TTC549 (cell line): ENCODE data around the gene B4GALT5.

ENCODE experiments used
- FAIRE-seq: peaks from 2 replicates; lab custom pipeline; 2012; peaks lifted over from hg19 to GRCh38; lab: Jason Lieb, UNC

Gene B4GALT5

DNA sequence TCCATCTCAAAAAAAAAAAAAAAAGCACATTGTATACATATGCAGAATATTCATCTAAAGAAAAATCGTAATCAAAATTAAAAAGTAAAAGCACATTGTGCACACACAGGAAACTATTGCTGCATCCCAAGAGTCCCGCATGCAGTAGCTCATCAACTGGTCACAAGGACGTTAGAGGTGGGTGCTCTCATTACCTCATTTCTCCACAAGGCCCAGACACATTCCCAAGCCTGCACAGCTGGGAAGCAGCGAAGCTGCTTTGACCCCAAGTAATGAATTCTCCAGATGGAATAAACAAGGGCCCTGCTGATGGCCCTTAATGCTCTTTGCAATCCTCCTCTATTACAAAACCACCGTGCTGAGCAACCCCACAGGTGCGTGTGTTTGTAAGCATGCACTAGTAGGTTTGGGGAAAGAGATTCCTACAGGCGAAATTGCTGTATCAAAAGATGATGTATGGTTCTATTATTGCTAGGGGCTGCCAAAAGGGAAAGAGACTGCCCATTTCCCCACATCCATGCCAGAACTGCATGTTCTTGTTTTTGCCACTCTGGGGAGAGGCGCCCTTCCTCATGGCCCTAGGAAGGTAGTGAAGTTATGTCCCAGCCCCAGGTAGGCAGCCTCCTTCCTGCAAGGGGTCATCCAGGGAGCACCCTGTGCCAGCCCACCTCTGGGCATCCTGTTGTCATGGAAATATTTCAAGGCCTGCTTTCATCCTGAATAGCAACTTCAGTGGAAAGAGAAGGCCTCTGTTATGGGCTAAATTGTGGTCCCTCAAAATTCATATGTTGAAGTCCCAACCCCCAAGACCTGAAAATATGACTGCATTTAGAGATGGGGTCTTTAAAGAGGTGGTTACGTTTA is 111.1 kb downstream of the B4GALT5 start:
- no peak for FAIRE-seq

DNA sequence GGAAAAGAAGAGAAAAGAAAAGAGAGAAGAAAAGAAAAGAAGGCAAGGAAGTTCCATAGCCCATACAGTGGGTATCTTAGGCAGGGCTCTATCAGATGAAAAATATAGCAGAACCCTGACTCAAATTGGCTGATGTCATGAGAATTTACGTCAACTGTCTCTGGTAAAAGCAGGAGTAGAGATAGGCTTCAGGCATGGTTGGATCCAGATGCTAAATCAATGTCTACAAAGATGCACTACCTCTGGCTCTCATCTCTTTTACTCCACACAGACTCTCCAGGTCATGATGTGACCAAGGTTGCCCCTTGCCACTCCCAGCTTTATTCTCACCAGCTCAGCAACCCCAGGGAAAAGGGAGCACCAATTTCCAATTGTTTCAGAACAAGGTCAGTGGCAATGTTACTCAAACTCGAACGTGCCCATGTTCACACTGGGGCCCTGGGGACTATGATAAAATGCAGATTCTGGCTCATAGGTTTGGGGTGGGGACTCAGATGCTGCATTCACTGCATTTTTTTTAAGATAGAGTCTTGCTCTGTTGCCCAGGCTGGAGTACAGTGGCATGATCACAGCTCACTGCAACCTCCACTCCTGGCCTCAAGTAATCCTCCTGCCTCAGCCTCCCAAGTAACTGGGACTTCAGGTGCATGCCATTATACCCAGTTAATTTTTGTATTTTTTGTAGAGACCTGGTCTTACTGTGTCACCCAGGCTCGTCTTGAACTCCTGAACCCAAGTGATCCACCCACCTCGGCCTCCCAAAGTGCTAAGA is 112.3 kb downstream of the B4GALT5 start:
- FAIRE-seq, result no peak

DNA sequence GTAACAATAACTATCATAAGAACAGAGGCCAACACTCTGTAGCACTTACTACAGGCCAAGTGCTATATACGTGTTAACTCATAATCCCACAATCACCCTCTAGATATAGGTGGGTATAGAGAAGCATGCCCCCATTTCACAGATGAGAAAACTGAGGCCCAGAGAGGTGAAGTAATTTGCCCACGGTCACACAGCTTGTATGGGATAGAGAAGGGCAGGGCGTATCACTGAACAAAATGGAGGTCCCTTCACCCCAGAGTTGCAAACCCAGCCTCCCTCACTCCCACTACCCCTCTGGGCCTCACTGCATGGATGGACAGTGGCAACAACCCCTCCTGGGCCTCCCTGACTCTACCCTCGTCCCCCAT is 113.9 kb downstream of the B4GALT5 start:
- no peak for FAIRE-seq

DNA sequence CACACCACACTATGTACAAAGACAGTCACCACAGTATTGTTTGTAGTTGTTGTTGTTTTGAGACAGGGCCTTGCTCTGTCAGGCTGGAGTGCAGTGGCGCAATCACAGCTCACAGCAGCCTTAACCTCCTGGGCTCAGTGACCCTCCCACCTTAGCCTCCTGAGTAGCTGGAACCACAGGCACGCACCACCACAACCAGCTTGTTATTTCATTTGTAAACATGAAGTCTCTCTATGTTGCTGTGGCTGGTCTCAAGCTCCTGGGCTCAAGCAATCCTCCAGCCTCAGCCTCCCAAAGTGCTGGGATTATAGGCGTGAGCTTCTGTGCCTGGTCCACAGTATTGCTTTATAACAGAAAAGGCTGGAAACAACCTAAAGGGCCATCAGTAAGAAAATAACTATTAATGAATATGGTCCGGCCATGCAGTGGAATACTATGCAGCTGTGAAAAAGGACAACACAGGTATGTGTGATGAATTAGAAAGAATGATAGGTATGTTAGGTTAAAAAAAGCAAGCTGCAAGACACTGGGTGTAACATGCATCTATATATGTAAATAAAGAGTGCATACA is 115.8 kb downstream of the B4GALT5 start:
- FAIRE-seq, result no peak

DNA sequence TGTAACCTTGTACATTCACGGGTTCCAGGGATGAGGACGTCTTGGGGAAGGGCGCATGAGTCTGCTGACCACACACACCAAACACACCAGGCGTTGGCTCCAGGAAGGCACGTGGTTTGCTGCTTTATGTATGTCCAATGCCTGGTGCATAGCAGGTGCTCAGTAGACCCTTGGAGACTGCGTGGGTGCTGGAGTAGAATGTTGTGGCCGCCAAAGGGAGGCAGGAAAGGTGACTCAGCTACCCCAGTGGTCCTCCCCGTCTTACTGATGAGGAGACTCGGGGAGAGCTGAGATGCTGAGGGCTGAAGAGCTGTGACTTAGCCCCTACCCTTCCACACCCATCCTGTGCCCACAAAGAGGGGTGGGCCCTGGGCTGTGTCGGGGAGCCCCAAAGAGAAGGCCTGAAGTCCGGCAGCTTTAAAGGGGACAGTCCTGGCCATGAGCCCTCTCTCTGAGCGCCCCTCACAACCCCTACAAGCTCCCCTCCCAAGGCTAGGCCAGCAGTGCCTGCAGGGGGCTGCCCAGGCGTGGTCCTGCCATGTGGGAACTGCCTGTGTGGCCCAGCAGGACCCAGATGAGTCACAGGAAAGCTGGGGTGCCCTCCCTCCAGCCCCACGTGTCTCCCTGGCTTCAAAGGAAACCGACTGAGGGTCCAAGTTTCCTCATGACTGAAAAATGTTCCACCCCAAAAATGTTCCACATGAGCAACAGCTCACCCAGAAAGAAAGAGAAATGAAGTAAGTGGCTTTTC is 117.7 kb downstream of the B4GALT5 start:
- no peak for FAIRE-seq

DNA sequence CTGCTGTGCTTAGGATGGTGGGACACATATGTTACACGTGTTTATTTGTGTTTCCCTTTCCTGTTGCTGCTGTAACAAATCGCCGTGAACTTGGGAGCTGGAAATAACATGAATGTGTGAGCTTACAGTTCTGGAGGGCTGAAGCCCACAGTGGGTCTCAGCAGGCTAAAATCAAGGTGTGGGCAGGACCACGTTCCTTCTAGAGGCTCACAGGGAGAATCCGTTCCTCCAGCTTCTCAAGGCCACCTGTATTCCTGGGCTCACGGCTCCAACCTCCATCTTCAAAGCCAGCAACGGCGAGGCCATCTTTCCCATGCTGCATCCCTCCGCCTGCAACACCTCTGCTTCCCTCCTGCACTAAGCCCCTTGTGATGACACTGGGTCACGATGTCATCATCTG is 118.3 kb downstream of the B4GALT5 start:
- FAIRE-seq, result no peak

DNA sequence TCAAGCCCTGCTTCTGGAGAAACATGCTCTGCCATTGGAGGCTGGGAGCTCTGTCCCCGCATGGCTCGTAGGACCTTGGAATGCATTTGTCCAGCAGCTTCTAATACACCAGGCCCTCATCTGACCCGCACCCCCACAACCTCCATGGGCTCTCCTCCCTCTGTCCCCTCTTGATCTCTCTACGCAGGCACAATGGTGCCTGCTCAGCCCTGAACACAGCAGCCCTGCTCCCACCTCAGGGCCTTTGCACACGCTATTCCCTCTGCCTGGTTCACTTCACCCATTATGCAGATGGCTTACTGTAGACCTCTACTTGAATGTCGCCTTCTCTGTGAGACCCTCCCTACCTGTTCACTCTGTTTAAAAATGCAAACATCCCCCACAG is 118.8 kb downstream of the B4GALT5 start:
- no peak for FAIRE-seq

DNA sequence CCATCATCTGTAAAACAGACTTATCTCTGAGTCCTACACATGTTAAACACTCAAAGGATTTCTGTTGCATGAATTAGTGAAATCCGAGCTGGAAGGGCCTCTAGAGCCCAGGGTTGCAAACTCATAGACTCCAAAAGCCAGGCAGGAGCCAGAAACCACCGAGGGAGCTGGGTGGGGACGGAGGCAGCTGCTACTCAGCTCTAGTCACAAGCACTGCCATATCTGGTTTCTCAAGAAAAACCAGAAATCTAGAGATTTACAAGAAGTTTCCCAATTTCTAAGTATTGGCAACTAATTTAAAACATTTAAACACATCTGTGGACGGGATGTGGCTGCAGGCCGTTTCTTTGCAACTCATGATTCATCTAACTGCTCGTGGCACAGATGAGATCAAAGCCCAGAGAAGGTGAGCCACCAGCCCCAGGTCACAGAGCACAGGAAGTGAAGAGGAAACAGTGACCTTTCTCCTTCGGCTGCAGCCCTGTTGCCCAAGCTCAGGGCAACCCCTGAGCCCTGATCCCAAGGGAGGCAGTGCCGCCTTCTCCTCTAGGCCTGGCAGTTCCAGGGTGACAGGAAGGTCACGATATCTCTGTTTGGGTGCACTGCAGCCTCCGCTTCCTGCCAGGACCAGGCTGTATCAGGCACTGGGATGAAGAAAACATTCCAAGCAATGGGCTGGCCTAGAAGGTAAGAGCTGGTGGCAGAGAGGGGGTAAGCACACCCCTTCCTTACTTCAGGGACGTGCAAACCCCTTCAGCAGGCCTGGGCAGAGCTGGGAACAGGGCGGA is 119.3 kb downstream of the B4GALT5 start:
- no peak for FAIRE-seq

DNA sequence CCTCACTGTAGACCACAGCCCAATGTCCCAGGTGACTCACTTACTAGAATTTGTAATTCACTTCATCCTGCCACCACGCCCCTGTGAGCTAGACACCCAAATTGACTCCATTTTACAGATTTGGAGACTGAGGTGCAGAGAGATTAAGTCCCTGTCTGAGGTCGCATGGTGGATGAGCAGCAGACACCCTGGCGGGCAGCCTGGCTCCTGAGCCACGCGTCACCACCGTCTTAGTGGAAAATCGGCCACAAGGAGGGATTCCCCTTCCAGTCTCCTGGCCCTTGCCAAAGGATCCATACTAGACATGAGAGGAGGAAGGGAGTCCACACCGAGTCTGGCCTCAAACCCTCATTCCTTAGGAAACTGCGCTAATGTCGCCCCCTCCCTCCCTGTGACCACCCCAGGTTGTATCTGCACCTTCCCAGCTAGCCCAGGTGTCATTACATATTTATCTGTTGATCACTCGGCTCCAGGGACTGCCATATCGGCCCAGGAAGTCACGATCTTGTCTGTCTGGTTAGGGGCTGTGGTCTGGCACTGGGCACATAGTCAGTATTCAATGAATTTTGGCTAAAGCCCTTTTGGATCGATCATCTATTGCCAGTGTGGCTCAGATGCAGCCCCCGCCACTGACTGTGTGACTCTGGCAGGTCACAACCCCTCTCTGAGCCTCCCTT is 120.1 kb downstream of the B4GALT5 start:
- FAIRE-seq, result no peak

DNA sequence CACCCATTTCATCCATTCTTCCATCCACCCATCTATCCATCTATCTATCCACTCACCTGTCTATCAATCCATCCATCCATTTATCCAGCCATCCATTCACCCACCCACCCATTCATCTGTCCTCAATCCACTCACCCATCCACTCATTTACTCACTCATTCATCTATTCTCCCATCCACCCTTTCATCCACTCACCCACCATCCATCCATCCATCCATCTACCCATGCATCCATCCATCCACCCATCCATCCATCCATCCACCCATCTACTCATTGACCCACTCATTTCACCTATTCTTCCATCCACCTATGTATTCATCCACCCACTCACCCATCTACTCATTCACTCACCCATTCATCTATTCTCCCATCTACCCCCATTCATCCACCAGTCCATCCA is 121.6 kb downstream of the B4GALT5 start:
- FAIRE-seq, result no peak

DNA sequence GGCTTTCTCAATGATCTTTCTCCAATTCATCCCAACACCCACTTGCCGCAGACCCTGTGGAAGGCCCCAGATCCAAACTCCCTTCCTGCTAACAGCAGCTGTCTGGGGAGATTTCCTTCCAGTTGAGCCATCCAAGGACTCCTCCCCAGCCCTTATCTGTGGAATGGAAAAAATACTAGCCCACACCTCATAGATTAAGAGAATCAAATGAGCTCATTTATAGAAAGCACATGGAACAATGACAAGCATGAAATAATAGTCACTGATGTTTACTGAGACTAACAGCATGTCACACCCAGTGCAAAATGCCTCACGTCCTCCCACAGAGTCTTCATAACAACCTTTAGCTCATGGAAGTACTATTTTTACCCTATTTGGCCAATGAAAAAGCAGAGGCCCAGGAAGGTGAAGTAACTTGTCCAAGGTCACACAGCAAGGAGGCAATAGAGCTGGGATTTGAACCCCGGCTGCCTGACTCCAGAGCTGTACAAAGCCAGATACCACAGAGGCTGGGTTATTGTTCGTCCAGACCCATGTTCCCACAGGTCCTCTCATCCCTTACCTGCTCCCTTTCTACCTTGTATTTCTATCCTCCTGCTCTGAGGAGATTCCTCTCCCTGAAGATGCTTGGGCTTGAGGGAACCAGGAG is 122.3 kb downstream of the B4GALT5 start:
- FAIRE-seq, result no peak

DNA sequence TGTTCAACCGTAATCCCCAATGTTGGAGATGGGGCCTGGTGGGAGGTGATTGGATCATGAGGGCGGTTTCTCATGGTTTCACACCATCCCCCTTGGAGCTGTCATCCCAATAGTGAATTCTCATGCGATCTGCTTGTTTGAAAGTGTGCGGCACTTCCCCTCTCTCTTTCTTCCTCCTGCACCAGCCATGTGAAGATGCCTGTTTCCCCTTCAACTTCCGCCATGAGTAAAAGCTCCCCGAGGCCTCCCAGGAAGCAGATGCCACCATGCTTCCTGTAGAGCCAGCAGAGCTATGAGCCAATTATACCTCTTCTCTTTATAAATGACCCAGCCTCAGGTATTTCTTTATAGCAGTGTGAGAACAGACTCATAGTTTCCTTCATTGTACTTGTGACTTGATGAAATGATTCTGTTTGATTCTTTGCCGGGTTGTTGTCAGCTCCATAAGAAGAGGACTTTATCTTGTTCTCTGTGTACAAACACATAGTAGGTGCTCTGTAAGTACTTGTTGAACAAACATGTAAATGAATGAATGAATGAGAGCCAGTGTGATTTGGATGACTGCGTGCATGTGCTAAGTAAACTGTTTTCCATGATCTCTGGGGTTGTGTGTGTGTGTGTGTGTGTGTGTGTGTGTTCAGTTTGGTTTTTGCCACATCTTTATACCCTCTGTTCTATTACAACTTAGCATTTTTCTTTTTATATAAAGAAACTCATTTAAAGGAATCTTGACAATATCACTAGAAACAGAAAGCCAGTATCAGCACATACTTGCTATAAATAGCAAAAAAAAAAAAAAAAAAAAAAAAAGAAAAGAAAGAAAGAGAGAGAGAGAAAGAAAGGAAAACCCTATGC is 123.3 kb downstream of the B4GALT5 start:
- no peak for FAIRE-seq

DNA sequence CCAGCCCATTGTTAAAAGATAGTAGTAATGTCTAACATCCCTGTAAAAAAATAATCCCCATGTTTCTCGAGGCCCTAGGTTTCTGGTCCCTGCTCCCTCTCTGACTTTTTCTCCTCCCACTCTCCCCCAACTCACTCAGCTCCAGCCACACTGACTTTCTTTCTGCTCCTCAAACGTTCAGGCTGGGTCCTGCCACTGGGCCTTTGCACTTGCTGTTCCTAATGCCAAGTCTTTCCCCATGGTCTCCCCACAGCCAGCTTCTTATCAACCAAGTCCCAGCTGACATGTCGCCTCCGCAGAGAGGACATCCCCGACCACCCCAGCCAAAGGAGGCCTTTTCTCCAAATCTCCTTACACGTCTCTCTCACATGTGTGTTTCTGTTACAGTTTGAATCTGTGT is 123.9 kb downstream of the B4GALT5 start:
- no peak for FAIRE-seq

DNA sequence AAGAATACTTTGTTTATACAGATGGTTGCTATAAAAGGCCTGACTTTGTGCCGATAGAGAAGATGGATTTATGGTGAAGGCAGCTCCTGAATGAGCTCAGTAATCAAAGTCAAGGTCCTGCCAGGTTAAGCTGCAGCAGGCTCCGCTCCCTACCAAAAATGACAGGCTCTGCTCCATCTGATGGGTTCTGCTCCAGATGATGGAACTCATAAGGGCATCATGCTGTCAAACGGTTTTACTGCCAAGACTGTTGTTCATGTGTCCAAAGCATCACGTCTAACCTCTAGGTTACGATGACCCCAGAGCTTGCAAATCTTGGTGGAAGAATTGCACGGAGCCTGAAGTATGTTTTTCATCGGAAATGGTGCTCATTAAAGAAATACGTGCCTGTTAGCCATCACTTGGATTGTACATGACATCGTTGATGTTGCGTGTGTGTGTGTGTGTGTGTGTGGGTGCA is 126.5 kb downstream of the B4GALT5 start:
- FAIRE-seq, result no peak

DNA sequence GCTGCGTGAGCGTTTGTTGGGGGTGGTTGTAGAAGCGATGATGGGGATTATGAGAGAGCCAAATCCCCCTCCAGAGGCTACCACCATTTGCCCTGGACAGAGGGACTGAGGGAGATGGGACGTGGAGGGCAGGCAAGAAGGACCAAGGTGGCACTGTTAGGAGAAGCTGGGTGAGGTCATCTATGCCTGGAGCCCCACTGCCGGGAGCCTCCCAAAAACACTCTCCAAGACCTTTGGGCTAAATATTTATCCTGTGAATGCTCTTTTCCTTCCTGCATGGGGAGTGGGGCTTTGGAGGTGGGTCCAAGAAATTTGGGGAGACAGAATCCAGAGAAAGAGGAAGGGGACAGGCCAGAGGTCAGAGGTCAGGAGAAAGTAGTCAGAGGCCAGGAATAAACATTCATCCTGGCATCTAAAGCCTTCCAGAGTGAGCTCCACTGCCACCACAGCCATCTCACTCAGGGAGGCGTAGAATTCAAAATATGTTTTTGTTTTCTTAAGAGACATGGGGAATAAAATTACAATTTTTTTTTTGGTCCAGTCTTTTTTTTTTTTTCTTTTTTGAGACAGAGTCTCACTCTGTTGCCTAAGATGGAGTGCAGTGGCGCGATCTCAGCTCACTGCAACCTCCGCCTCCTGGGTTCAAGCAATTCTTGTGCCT is 128.0 kb downstream of the B4GALT5 start:
- no peak for FAIRE-seq

DNA sequence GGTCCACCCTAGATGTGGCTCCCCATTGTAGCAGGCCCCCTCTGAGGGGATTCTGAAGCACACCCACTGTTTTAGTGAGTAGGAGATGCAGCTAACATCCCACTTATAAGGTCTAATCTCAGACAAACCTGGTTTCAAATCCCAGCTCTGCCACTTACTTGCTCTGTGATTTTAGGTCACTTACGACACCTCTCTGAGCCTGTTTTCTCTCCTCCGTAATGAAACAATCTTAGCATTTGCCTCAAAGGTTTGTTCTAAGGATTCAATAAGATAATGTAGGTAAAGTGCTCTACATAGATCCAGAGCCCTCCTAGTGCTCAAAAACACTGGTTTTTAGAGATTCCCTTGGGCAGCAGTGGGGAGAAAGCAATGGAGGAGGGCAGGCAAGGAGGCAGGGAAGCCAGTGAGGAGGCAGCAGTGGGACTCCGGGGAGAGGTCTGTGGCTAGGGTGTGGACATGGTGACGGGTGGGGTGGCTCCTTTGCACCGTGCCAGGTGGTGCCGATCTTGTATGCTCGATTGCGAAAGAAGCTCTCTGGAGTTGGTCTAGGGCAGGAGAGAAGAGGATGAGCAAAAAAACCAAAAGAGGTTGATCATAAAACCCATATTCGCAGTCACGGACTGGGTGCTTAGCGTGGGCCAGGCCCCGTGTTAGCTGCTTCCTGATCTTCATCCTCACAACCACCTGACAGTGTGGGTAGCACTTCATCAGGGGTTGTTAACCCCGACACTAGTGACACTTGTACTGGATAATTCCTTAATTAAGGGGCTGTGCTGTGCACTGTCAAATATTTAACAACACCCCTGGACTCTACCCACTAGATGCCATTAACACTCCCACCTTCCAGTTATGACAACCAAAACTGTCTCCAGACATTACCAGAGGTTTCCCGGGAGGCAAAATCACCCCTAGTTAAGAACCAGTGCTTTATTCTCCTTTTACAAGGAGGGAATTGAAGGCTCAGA is 129.0 kb downstream of the B4GALT5 start:
- FAIRE-seq, result no peak

DNA sequence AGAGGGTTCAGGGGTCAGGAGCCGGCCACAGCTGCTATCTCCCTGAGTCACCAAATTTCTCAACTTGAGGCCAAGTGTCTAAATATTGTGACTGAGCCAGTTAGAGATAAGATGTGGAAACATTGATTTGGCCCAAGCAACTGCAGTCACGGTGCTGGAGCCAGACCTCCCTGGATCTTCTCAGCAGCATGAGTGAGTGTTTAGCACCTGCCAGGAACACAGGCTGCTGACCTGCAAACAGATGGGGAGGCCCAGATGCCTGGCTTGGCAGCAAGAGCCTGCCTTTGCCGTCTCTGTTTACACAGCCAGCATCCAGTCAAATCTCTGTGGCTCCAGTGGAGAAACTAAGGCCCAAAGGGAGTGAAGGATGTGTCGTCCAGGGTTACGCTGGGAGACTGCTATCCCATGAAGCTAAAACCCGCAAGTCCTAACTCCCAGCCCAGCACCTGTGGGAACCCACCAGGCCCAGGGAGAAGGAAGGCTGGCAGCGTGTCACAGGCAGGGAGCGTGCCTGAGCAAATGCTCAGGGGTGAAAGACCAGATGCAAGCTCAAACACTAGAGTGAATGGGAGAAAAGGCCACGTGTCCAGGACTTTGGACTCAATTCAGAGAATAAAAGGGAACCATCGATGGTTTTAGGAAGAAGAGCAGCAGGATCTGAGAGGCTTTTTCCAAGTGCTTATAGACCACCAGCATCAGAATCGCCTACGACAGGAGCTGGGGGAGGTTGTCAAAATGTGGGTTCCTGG is 129.8 kb downstream of the B4GALT5 start:
- FAIRE-seq, result no peak
